GM12878 (cell line): Measurements from ENCODE around the gene LRP1B. TPM values are rescaled to one million over a fixed set of nuclear protein-coding genes. Genes with fewer than 3 reads are reported as not detected.

Experiments
- ATAC-seq: fragments of 200-7000 bp; cut with Tn5 transposase; 3 replicates; pipeline ENCODE4 v1.9.1; 2020; ENCODE audit warnings: mild to moderate bottlenecking, moderate library complexity
- BruUV-seq: library from RNA; stranded (reverse); fragments of 400-500 nt; replicated peaks from 2 replicates; lab custom pipeline; 2021; lab: Mats Ljungman, UMichigan
- CTCF ChIA-PET: fragments of 300-600 bp; sonication (Branson Sonifier 250); formaldehyde crosslinking; extraction: SDS; loops from one replicate; lab custom pipeline; 2021; ENCODE audit warnings: inconsistent platforms; lab: Yijun Ruan, JAX
- POLR2A ChIA-PET: fragments of 350-600 bp; formaldehyde crosslinking; extraction: SDS; loops from one replicate; lab custom pipeline; 2021; ENCODE audit warnings: inconsistent platforms; lab: Charles Lee
- RAD21 ChIA-PET: fragments of 300-600 bp; sonication (Branson Sonifier 250); formaldehyde crosslinking; loops from one replicate; lab custom pipeline; 2023; ENCODE audit warnings: antibody characterized with exemption; ENCODE audit not compliant: unreplicated experiment; lab: Charles Lee
- SMC1A ChIA-PET: fragments of 300-600 bp; sonication (Branson Sonifier 250); formaldehyde crosslinking; loops from one replicate; lab custom pipeline; 2023; ENCODE audit not compliant: unreplicated experiment, uncharacterized antibody; lab: Charles Lee
- DNase-seq: peaks from one replicate; pipeline ENCODE4 v3.0.0-alpha.2; 2011; ENCODE audit warnings: low read depth, low spot score
- FAIRE-seq: peaks from 3 replicates; lab custom pipeline; 2011; peaks lifted over from hg19 to GRCh38; lab: Jason Lieb, UNC
- H2AFZ ChIP-seq: 2 replicates; pipeline ENCODE4 v1.6.0; 2011; ENCODE audit warnings: low read depth, low read length, control low read depth; ENCODE audit not compliant: control insufficient read depth
- H3K27ac ChIP-seq: 2 replicates; pipeline ENCODE4 v1.5.1; 2011; ENCODE audit warnings: control low read depth; ENCODE audit not compliant: control insufficient read depth, insufficient read depth
- H3K27me3 ChIP-seq, 2 experiments: replicated peaks in 1 of 2; 2 replicates each; pipeline versions ENCODE4 v1.6.0 to v1.6.1; 2011; ENCODE audit warnings: low read length in 1 of 2; ENCODE audit not compliant: control insufficient read depth in 2 of 2, insufficient read depth in 2 of 2
- H3K36me3 ChIP-seq, 2 experiments: 2 replicates each; pipeline ENCODE4 v1.5.1; 2011; ENCODE audit warnings: low read length in 1 of 2; ENCODE audit not compliant: control insufficient read depth in 2 of 2, insufficient read depth in 2 of 2
- H3K4me1 ChIP-seq: 2 replicates; pipeline ENCODE4 v1.6.1; 2011; ENCODE audit warnings: mild to moderate bottlenecking, low read length, moderate library complexity, mixed read lengths; ENCODE audit not compliant: control insufficient read depth, insufficient read depth
- H3K4me2 ChIP-seq: 2 replicates; pipeline ENCODE4 v1.6.0; 2011; ENCODE audit warnings: control low read depth; ENCODE audit not compliant: control insufficient read depth, insufficient read depth
- H3K4me3 ChIP-seq: fragments of 200-600 bp; sonication (generic); 2 replicates; pipeline ENCODE4 v1.5.1; 2016
- H3K79me2 ChIP-seq: 2 replicates; pipeline ENCODE4 v1.6.0; 2011; ENCODE audit warnings: low read length; ENCODE audit not compliant: control insufficient read depth, insufficient read depth
- H3K9ac ChIP-seq: 2 replicates; pipeline ENCODE4 v1.8.0; 2011; ENCODE audit warnings: low read length, control low read depth, mixed read lengths; ENCODE audit not compliant: control insufficient read depth, insufficient read depth
- H3K9me3 ChIP-seq: replicated peaks from 3 replicates; pipeline ENCODE4 v1.5.1; 2011; ENCODE audit warnings: mild to moderate bottlenecking, low read length; ENCODE audit not compliant: control insufficient read depth, insufficient read depth
- H4K20me1 ChIP-seq: 2 replicates; pipeline ENCODE4 v1.6.0; 2011; ENCODE audit not compliant: control insufficient read depth, insufficient read depth
- ETV6 ChIP-seq, 2 experiments: fragments of 450-650 bp in 1 of 2; IDR thresholded peaks in 1 of 2; conservative IDR thresholded peaks in 1 of 2; 2 replicates each; pipeline ENCODE4 v1.6.1; 2014; ENCODE audit warnings: antibody characterized with exemption in 1 of 2, borderline replicate concordance in 1 of 2, low read depth in 1 of 2, mild to moderate bottlenecking in 1 of 2, moderate library complexity in 1 of 2
- MYB ChIP-seq: fragments of 150-350 bp; IDR thresholded peaks from 2 replicates; pipeline ENCODE4 v1.6.1; 2014; ENCODE audit warnings: mild to moderate bottlenecking, low read depth, low read length, borderline replicate concordance
- POLR2A ChIP-seq: IDR thresholded peaks from 2 replicates; pipeline ENCODE4 v1.6.1; 2011; ENCODE audit warnings: low read depth, mild to moderate bottlenecking, low read length
- RCOR1 ChIP-seq: conservative IDR thresholded peaks from 2 replicates; pipeline ENCODE4 v1.6.1; 2012; ENCODE audit warnings: low read depth, low read length, improper control_type of control experiment
- SMAD5 ChIP-seq: IDR thresholded peaks from 2 replicates; pipeline ENCODE4 v1.6.1; 2016; ENCODE audit warnings: antibody characterized with exemption, low read depth
- ZNF207 ChIP-seq: fragments of 450-650 bp; IDR thresholded peaks from 2 replicates; pipeline ENCODE4 v1.6.1; 2014; ENCODE audit warnings: antibody characterized with exemption, mild to moderate bottlenecking, borderline replicate concordance
- ZNF687 ChIP-seq: fragments of 450-650 bp; IDR thresholded peaks from 2 replicates; pipeline ENCODE4 v1.6.1; 2017; ENCODE audit warnings: mild to moderate bottlenecking, moderate library complexity
- WGBS: methylation state at CpG from one replicate; pipeline ENCODE4 v1.1.6; 2016; ENCODE audit warnings: low lambda C conversion rate; ENCODE audit not compliant: insufficient replicate concordance, insufficient coverage; ENCODE audit errors: missing lambda C conversion rate; 5-methylcytosine and 5-hydroxymethylcytosine counted together
- in situ Hi-C: fragments of 300-500 bp; cut with MboI; formaldehyde crosslinking; loops from 9 replicates; pipeline ENCODE4 v1.14.3; 2018; ENCODE audit warnings: mixed read lengths
- intact Hi-C: fragments of 100-400 bp; cut with micrococcal nuclease; formaldehyde crosslinking; loops from one replicate; pipeline ENCODE4 v1.14.2; 2022; ENCODE audit not compliant: unreplicated experiment
- polyA plus RNA-seq, 11 experiments: library from polyadenylated mRNA; depleted of rRNA in 4 of 11; unstranded in 6 of 11; stranded (reverse) in 5 of 11; fragments of >200 nt; fragmentation: Nextera tagmentation in 4 of 11; fragmentation: Illumina TruSeq in 1 of 11; extraction: Ambion mirVana in 4 of 11; extraction: Trizol in 1 of 11; gene quantifications; 1 replicate in 1 of 11; 2 replicates in 10 of 11; pipeline versions ENCODE4 v1.2.1 to v1.2.3, GENCODE V29; 2011 to 2016; ENCODE audit warnings: inconsistent platforms in 2 of 11, missing spikeins in 2 of 11, low read depth in 1 of 11
- total RNA-seq, 4 experiments: library from RNA; depleted of rRNA in 3 of 4; stranded (reverse); fragments of >200 nt in 3 of 4; fragmentation: Illumina TruSeq in 1 of 4; extraction: Trizol in 1 of 4; gene quantifications; 2 replicates each; pipeline versions ENCODE4 v1.2.1 to v1.2.3, GENCODE V29; 2013 to 2021
- TF ChIP-seq, protein P1 (sequence below): IDR thresholded peaks from 2 replicates; pipeline ENCODE4 v1.6.1; 2012; ENCODE audit warnings: low read length, inconsistent platforms

The LRP1B gene
- total and polyA plus RNA-seq, 10 of the 15 experiments (the other 5 are each of a cell fraction or from before 2014, with no cell fraction given), result under 0.01 to 0.06 (median 0.03) TPM; not detected in 5

DNA sequence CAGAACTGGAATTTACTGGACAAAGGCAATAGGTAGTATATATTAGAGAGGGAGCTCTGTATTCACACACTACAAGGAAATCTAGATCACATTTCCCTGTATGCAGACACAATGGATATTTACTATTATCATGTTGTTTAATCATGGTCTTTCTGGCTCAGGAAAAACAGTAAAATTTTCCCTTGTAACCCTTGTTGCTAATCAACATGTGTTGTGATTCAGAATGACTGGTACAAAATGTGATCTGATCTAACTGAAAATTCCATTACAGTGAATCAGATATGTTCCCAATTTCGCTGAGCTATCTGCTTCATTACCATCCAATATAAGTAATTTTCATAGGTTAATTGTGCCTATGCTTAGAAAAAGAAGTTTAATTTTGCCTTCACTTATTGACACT, 1109.7 kb downstream of the LRP1B start:
- H3K9ac ChIP-seq, result no peak overlapping the region
- H3K4me3 ChIP-seq, result no peak overlapping the region
- no peaks in the 10 kb centered on the region for H3K4me1 ChIP-seq
- intact Hi-C loops, result no loop called here
- TF ChIP-seq POLR2A, result no peak
- DNase-seq (no peak), ATAC-seq (no peak), FAIRE-seq (no peak)
- RAD21 ChIA-PET, result no interaction called here
- H3K36me3 ChIP-seq, result no peaks in the 10 kb centered on the region
- no peaks in the 10 kb centered on the region for H3K79me2 ChIP-seq
- H2AFZ ChIP-seq, result no peak overlapping the region
- CTCF ChIA-PET, result no interaction called here
- 0% methylated on average over 1 of the region's 1 CpG for WGBS
- POLR2A ChIA-PET, result no interaction called here
- no TSS peak for BruUV-seq
- SMC1A ChIA-PET, result no interaction called here
- no peak overlapping the region for H3K4me2 ChIP-seq
- no peaks in the 10 kb centered on the region for H4K20me1 ChIP-seq
- H3K27me3 ChIP-seq, result no peaks in the 10 kb centered on the region
- in situ Hi-C loops, result no loop called here
- no peak overlapping the region for H3K27ac ChIP-seq
- no peaks in the 10 kb centered on the region for H3K9me3 ChIP-seq

DNA sequence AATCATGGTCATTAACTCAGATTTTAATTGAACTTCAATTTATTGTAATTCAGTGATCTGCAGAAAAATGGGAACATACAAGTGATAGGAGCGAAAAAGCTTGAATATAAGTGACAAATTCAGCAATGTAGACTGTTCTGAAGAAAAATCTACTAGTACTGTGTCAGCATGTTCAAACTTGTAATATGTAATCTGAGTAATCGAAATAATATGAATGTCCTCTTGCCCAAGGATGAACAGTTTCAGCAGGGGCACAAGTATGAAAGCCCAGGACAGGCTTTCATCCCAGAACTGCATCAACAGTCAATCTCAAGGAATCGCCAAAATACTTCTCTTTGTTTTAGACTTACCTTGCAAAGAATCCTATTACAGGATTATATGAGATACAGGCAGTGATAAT, 1110.5 kb downstream of the LRP1B start:
- H3K4me2 ChIP-seq, result no peak overlapping the region
- 2% methylated on average over 3 of the region's 3 CpGs for WGBS
- no TSS peak for BruUV-seq

More for the DNA sequence above, 1110.5 kb downstream of the LRP1B start:
- H3K27ac ChIP-seq, result no peak overlapping the region
- H3K9ac ChIP-seq, result no peak overlapping the region
- H3K79me2 ChIP-seq, result no peaks in the 10 kb centered on the region
- SMC1A ChIA-PET, result no interaction called here
- H3K9me3 ChIP-seq, result no peaks in the 10 kb centered on the region
- DNase-seq (no peak), FAIRE-seq (no peak), ATAC-seq (no peak)
- intact Hi-C loops, result no loop called here
- RAD21 ChIA-PET, result no interaction called here
- no peaks in the 10 kb centered on the region for H3K27me3 ChIP-seq
- TF ChIP-seq ZNF687, result no peak
- TF ChIP-seq MYB, result no peak
- TF ChIP-seq, protein P1, sequence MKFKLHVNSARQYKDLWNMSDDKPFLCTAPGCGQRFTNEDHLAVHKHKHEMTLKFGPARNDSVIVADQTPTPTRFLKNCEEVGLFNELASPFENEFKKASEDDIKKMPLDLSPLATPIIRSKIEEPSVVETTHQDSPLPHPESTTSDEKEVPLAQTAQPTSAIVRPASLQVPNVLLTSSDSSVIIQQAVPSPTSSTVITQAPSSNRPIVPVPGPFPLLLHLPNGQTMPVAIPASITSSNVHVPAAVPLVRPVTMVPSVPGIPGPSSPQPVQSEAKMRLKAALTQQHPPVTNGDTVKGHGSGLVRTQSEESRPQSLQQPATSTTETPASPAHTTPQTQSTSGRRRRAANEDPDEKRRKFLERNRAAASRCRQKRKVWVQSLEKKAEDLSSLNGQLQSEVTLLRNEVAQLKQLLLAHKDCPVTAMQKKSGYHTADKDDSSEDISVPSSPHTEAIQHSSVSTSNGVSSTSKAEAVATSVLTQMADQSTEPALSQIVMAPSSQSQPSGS, result no peak
- no peak for TF ChIP-seq RCOR1
- no peak for TF ChIP-seq ZNF207
- TF ChIP-seq ETV6 (conservative IDR thresholded peaks at IDR 0.05 in 1 of 2, IDR thresholded peaks at IDR 0.05 in 1 of 2; ENCODE audit: borderline replicate concordance in 1 of 2, low read depth in 1 of 2), result no peak
- no peak for TF ChIP-seq SMAD5
- no peak overlapping the region for H3K4me3 ChIP-seq
- CTCF ChIA-PET, result no interaction called here
- no peak overlapping the region for H2AFZ ChIP-seq
- no peaks in the 10 kb centered on the region for H3K4me1 ChIP-seq
- in situ Hi-C loops, result no loop called here
- POLR2A ChIA-PET, result no interaction called here
- H4K20me1 ChIP-seq, result no peaks in the 10 kb centered on the region
- H3K36me3 ChIP-seq, result no peaks in the 10 kb centered on the region
